Astrocyte (in vitro differentiated cells and primary cell): ENCODE measurements around the gene INPPL1. TPM values are rescaled to one million over a fixed set of nuclear protein-coding genes. Genes with fewer than 3 reads are reported as not detected.
A peak's percentile ranks its signal among the peaks of the same experiment; 100 is the strongest.

Experiments used
- DNase-seq: peaks from one replicate; pipeline ENCODE4 v3.0.0-alpha.2; 2010; ENCODE audit warnings: low read depth
- FAIRE-seq: peaks from 2 replicates; lab custom pipeline; 2011; peaks lifted over from hg19 to GRCh38; lab: Jason Lieb, UNC
- H2AFZ ChIP-seq: 2 replicates; pipeline ENCODE4 v1.6.0; 2012; ENCODE audit warnings: low read depth, low read length, inconsistent platforms
- H3K27ac ChIP-seq: 2 replicates; pipeline ENCODE4 v1.5.1; 2011; ENCODE audit warnings: low read depth, low read length, inconsistent platforms
- H3K27me3 ChIP-seq: 2 replicates; pipeline ENCODE4 v1.6.0; 2011; ENCODE audit warnings: low read length, inconsistent platforms; ENCODE audit not compliant: insufficient read depth
- H3K36me3 ChIP-seq: 2 replicates; pipeline ENCODE4 v1.5.1; 2011; ENCODE audit warnings: low read length, inconsistent platforms; ENCODE audit not compliant: insufficient read depth
- H3K4me1 ChIP-seq: 2 replicates; pipeline ENCODE4 v1.5.1; 2011; ENCODE audit warnings: low read length, inconsistent platforms; ENCODE audit not compliant: insufficient read depth
- H3K4me2 ChIP-seq: 2 replicates; pipeline ENCODE4 v1.6.0; 2012; ENCODE audit warnings: low read length, inconsistent platforms
- H3K4me3 ChIP-seq: 2 replicates; pipeline ENCODE4 v1.5.1; 2011; ENCODE audit warnings: low read depth, mild to moderate bottlenecking, low read length, inconsistent platforms; ENCODE audit not compliant: insufficient read depth
- H3K79me2 ChIP-seq: 2 replicates; pipeline ENCODE4 v1.6.0; 2012; ENCODE audit warnings: mild to moderate bottlenecking, low read length, inconsistent platforms; ENCODE audit not compliant: insufficient read depth
- H3K9ac ChIP-seq: 2 replicates; pipeline ENCODE4 v1.6.0; 2012; ENCODE audit warnings: mild to moderate bottlenecking, low read length, inconsistent platforms
- H3K9me3 ChIP-seq: 2 replicates; pipeline ENCODE4 v1.5.1; 2012; ENCODE audit warnings: low read depth, mild to moderate bottlenecking, low read length, inconsistent platforms; ENCODE audit not compliant: insufficient read depth
- H4K20me1 ChIP-seq: 2 replicates; pipeline ENCODE4 v1.6.0; 2012; ENCODE audit warnings: low read length, inconsistent platforms; ENCODE audit not compliant: insufficient read depth
- H3K27ac Mint-ChIP-seq: one replicate; pipeline ENCODE4 v1.8.0; 2021; ENCODE audit warnings: mild to moderate bottlenecking, mixed read lengths; ENCODE audit not compliant: unreplicated experiment
- H3K27me3 Mint-ChIP-seq: one replicate; pipeline ENCODE4 v1.8.0; 2021; ENCODE audit warnings: low read depth, mixed read lengths; ENCODE audit not compliant: unreplicated experiment
- H3K36me3 Mint-ChIP-seq: one replicate; pipeline ENCODE4 v1.8.0; 2021; ENCODE audit warnings: low read depth, mixed read lengths; ENCODE audit not compliant: unreplicated experiment
- H3K4me1 Mint-ChIP-seq: one replicate; pipeline ENCODE4 v1.8.0; 2021; ENCODE audit warnings: low read depth, mixed read lengths; ENCODE audit not compliant: unreplicated experiment
- H3K4me3 Mint-ChIP-seq: one replicate; pipeline ENCODE4 v1.8.0; 2021; ENCODE audit warnings: mild to moderate bottlenecking, moderate library complexity, mixed read lengths; ENCODE audit not compliant: unreplicated experiment
- H3K9me3 Mint-ChIP-seq: one replicate; pipeline ENCODE4 v1.8.0; 2021; ENCODE audit warnings: mild to moderate bottlenecking, mixed read lengths; ENCODE audit not compliant: unreplicated experiment
- EZH2 ChIP-seq: IDR thresholded peaks from 2 replicates; pipeline ENCODE4 v1.6.1; 2012; ENCODE audit warnings: mild to moderate bottlenecking, low read length, inconsistent platforms; ENCODE audit not compliant: insufficient read depth
- total RNA-seq: library from RNA; stranded (reverse); gene quantifications from 2 replicates; pipeline ENCODE4 v1.2.1, GENCODE V29; 2021
- TF ChIP-seq, protein P1 (sequence below): IDR thresholded peaks from 2 replicates; pipeline ENCODE4 v1.5.1; 2011; ENCODE audit warnings: low read depth, mild to moderate bottlenecking, inconsistent platforms, low read length, moderate library complexity; ENCODE audit not compliant: insufficient read depth

INPPL1 gene
- total RNA-seq, 1 donor from 2014 or later: 276 TPM

DNA sequence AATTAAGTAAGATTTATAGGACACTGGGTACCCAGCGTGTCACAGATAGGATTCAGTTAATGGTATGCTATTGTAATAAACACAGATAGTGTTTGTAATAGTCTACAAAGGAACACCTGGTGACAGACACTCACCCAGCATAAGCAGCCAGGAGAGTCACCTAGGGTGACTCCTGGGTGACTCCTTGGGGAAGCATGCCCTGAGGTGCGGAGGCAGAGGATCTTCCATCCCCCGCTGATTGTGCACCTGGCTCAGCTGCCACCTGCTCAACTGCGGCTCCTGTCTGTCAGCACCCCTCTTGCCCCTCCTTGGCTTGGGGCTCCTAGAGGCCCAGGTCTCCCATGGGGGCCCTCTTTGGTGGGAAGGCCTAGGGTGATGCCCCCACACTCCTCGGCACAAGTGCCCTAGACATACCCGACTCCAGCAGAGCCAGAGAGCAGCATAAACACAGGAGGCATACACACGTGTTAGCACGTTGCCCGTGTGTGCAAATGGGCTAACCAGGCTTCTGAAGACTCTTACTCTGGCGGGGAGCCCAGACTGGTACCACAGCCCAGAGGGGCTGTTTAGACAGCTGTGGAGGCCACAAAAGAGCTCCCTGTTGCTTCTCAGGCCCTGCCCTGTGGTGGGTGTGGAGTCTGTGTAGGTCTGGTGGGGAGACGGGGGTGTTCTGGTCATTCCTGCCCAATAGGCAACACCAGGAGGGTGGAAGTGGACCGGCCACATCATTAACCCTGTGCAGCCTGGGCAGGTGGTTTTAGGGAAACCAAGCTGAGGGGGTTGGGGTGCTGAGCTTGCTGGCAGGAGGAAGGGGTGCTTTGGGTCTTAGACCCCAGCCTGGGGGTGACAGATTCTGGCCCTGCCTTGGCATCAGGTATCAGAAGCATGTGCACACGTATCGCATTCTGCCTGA, 3.0 kb downstream of the INPPL1 start:
- Mint-ChIP-seq H3K4me1 (peaks cover 14% of the 10 kb centered on the region), H3K27ac (no peak overlapping the region), H3K9me3 (no peaks in the 10 kb centered on the region), H3K4me3 (peak overlapping the region; percentile 98), H3K27me3 (no peaks in the 10 kb centered on the region), H3K36me3 (peaks cover 17% of the 10 kb centered on the region)
- Histone ChIP-seq H3K4me1 (peaks cover 26% of the 10 kb centered on the region), H3K27me3 (no peaks in the 10 kb centered on the region), H4K20me1 (peaks cover 75% of the 10 kb centered on the region), H3K9me3 (no peaks in the 10 kb centered on the region), H3K4me2 (peak overlapping the region; percentile 98), H3K79me2 (peaks cover 67% of the 10 kb centered on the region), H2AFZ (no peak overlapping the region), H3K4me3 (no peak overlapping the region), H3K27ac (peak overlapping the region; percentile 7), H3K36me3 (peaks cover 24% of the 10 kb centered on the region), H3K9ac (no peak overlapping the region)
- TF ChIP-seq EZH2: no peak
- TF ChIP-seq, protein P1, sequence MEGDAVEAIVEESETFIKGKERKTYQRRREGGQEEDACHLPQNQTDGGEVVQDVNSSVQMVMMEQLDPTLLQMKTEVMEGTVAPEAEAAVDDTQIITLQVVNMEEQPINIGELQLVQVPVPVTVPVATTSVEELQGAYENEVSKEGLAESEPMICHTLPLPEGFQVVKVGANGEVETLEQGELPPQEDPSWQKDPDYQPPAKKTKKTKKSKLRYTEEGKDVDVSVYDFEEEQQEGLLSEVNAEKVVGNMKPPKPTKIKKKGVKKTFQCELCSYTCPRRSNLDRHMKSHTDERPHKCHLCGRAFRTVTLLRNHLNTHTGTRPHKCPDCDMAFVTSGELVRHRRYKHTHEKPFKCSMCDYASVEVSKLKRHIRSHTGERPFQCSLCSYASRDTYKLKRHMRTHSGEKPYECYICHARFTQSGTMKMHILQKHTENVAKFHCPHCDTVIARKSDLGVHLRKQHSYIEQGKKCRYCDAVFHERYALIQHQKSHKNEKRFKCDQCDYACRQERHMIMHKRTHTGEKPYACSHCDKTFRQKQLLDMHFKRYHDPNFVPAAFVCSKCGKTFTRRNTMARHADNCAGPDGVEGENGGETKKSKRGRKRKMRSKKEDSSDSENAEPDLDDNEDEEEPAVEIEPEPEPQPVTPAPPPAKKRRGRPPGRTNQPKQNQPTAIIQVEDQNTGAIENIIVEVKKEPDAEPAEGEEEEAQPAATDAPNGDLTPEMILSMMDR: no peak
- DNase-seq (peak; percentile 59), FAIRE-seq (no peak)

DNA sequence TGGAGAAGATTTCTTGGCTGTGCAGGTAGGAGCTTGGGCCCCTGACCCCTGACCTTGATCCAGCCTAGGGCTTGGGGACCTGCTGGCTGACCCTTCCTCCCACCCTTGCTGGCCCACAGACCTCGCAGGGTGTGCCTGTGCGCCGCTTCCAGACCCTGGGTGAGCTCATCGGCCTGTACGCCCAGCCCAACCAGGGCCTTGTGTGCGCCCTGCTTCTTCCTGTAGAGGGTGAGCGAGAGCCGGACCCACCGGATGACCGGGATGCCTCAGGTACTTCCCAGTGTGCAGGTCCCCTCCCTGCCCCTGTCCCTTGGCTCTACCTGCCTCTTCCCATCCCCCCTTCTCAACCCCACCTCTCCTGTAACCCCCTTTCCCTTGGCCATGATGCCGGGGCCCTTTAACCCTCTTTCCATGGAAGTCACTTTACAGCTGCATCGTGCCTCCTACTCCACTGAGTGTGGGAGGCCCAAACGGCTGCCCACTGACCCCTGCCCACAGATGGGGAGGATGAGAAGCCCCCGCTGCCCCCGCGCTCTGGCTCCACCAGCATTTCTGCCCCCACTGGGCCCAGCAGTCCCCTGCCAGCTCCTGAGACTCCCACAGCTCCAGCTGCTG, 3.8 kb downstream of the INPPL1 start:
- Histone ChIP-seq H3K4me3 (no peak overlapping the region), H3K27ac (peak overlapping the region; percentile 7), H3K36me3 (peaks cover 28% of the 10 kb centered on the region), H3K4me1 (peaks cover 22% of the 10 kb centered on the region), H3K79me2 (peaks cover 69% of the 10 kb centered on the region), H3K9ac (no peak overlapping the region), H3K9me3 (no peaks in the 10 kb centered on the region), H3K27me3 (no peaks in the 10 kb centered on the region), H4K20me1 (peaks cover 83% of the 10 kb centered on the region), H3K4me2 (peak overlapping the region; percentile 47), H2AFZ (no peak overlapping the region)
- no peak for FAIRE-seq
- TF ChIP-seq, protein P1: no peak
- TF ChIP-seq EZH2: no peak
- DNase-seq: no peak
- H3K27ac Mint-ChIP-seq: no peak overlapping the region
- no peaks in the 10 kb centered on the region for H3K9me3 Mint-ChIP-seq
- no peaks in the 10 kb centered on the region for H3K27me3 Mint-ChIP-seq
- H3K36me3 Mint-ChIP-seq: peaks cover 18% of the 10 kb centered on the region
- H3K4me3 Mint-ChIP-seq: no peak overlapping the region
- peaks cover 14% of the 10 kb centered on the region for H3K4me1 Mint-ChIP-seq
